Superior temporal gyrus (tissue), 1 donor: Measurements from ENCODE around the gene UACA.

Experiments used
- DNase-seq: peaks from one replicate; pipeline ENCODE4 v3.0.0-alpha.2; 2016; ENCODE audit errors: extremely low spot score

UACA gene

DNA sequence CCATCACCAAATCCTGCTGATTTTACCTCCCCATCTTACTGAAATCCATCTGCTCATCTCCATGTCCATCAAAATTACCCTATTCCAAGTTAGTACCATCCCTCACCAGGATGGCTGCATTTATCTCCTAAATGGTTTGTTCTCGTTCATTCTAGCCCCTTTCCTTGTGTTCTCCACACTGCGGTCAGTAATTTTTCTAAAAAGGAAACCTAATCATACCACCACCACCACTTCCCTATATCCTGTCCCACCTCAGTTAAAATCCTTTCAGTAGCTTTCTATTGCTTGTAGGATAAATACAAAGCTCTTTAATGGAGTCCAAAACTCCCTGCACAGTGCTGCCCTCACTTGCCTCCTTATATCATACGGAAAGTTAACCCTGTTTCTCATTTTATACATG lies 51.1 kb downstream of the UACA start:
- DNase-seq: no peak

DNA sequence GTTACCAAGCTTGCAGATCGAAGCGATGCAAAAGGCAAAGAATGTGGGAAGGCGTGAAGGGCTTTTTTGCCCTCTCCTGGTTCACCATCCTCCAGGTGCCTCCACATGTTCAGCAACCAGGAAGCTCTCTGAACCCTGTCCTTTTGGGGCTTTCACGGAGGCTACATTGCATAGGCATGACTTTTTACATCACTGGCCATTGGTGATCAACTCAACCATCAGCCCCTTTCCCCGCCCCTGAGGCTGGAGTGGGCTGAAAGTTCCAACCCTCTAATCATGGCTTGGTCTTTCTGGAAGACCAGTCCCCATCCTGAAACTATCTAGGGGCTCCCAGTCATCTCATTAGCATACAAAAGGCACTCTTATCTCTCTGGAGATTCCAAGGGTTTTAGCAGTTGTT lies 52.6 kb downstream of the UACA start:
- DNase-seq: no peak

DNA sequence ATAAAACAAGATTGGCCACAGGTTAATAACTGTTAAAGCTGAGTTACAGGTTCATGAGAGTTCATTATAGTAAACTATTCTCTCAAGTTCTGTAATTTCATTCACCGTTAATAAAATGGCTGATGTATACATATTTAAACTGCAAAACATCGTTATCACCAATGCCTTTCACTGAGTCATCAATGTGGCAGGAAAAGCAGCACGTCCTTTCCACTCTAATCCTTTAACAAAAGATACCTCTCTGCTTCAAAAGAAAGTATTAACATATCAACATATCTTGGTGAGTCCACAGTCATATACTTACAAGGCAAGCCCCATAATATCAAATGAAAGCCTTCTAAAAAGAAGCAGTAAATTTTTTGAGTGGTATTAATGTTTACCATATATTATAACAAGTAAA lies 54.5 kb downstream of the UACA start:
- DNase-seq: no peak

DNA sequence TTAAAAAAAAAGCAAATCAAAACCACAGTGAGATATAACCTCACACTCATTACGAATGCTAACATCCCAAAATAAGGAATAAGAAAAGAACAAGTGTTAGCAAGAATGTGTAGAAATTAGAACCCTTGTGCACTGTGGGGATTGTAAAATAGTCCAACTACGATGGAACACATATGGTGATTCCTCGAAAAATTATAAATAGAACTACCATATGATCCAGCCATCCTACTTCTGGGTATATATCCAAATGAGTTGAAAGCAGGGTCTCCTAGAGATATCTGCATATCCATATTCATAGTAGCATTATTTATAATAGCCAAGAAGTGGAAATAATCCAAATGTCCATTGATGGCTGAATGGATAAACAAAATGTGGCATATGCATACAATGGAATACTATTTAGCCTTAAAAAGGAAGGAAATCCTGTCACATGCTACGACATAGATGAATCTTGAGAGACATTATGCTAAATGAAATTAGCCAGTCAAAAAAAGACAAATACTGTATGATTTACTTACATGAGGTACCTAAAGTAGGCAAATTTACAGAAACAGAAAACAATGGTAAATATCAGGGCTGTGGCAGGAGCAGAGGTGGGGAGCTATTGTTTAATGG lies 55.6 kb downstream of the UACA start:
- DNase-seq: no peak

DNA sequence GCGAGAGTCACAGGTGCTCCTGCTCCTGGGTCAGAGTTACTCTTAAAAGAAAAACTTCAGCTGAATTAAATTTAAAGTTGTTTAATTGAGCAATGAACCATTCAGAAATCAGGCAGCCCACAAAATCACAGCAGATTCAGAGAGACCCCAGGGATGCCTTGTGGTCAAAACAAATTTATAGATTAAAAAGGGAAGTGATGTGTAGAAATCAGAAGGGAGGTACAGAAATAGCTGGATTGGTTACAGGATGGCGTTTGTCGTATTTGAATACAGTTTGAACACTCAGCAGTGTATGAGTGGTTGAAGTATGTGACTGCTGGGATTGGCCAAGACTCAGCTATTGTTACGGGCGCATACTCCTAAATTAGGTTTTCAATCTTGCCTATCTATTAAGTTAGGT lies 58.6 kb downstream of the UACA start:
- DNase-seq: no peak

DNA sequence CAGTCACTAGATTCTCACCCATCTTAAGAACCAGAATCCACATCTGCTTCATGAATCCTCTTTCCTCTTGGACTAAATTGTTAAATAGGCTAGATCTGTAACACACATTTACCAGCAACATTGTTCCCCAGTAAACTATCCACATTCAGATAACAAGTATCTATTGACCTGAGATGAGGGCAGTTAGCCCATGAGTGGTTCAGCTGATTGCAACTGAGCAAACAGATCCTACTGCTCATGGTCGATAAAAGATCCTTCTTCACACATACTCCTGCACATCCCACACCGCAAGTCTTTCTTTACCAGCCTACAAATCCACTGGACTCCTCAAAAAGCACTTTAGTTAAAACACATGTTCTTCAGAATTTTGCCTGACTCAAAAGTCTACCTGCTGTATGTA lies 59.2 kb downstream of the UACA start:
- DNase-seq: no peak

DNA sequence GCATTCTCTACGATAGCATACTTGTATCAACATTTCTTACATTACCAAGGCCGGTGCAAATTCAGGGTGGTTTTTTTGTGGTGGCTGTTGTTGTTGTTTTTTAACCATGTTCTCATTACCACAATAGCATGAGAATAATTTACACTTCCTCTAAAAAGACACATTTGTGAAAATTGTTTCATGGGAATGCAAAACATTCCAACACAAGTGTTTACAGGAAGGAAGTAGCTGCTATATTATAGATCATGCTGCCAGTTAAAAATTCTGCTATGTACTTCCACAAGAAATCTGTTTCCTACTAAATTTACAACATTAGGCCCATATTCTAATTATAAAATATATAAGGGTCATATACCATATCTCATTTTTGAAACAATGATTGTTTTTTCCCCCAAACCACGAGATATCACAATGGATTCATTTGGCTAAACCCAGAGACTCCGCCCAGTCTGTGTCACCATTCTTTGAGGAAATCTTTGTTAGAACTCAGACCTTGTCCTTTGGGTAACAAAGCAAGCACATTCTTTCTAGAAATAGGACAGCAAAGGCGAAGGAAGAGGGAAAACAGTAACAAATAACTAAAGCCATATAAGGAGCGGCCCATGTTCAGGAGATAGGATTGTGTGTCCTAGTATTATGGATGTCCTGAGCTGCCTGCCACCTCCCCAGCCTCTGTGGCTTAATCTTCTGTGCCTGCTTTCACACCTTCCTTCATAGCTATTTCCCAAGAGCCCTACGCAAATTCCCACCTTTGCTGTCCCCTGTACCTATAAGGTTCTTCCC lies 60.1 kb downstream of the UACA start:
- DNase-seq: no peak

DNA sequence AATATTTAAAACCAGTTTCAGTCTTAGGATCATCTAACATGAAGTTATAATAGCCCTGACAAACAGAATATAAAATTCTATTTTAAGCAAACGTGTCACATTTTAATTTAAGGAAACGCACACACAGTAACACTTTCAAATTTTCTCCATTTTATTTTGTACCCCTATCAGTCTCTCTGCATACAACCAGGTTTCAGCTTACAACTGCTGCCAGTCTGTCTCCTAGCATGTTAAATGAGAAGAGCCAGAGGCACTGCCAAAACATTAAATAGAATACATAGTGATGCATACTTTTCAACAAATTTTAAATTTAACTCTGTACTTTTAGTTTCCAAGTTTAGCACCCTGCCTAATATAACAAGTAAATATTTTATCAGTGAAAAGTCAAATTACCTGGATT lies 60.8 kb downstream of the UACA start:
- no peak for DNase-seq

DNA sequence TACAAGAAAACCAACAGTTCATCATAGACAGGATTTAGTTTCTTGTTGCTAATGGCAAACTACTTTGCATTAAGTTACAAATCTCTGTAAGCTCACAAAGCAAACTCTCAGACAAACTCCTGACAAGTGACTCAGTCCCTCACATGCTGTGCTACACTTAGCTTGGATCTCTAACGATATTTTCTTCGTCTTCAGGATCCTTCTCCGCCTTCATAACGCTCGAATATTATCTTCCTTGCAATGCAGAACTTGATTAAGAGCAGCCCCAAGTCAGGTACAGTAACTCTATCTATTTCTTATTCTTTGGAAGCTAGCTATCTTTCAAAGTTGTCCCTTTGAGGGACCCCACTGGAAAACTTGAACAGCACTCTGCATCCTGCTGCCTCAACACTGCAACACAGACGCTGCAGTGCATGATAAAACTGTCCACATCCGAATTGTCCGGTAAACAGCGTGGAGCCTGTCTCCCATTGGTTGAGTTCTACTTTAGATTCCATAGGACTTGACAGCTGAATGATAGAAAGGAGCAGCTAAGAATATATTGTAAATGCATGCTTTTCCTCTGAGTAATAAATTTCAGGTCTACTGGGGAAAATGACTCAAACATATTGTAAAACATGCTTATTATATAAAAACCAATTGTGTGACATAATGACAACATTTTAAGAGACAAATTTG lies 61.3 kb downstream of the UACA start:
- no peak for DNase-seq

DNA sequence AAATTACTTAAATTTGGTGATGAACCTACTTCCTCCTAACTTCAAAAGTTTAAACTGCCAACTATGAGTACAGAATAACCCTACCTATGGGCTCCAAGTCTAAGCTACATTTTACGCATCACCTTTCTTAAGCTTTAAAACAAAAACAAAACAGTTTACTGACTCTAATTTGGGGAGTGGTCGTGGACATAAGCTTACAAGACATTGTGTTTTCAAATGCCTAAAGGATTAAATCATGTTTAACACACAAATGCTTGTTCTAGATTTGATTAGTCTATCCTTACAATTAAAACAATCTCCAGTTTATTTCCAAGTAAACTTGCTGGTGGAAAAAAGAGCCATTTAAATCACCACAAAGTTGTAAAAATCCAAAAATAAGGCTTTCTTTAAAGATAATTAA lies 62.2 kb downstream of the UACA start:
- no peak for DNase-seq

DNA sequence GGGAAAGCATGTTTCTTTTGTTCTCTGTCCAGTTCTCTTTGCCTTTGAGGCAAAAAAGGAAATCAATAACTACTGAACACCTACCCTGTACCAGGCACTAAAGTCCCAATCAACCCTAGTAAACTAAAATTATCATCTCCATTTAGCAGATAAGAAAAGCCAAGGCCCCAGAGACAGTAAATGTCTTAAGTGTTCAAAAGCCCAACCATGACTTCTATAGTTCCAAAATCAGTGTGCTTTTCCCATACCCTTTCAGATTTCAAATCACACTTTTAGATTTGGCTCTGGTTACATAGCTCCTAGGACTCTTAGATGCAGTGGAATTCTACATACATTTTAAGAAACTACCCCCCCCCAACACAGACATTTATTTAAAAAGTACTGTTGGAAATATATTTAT lies 63.5 kb downstream of the UACA start:
- no peak for DNase-seq

DNA sequence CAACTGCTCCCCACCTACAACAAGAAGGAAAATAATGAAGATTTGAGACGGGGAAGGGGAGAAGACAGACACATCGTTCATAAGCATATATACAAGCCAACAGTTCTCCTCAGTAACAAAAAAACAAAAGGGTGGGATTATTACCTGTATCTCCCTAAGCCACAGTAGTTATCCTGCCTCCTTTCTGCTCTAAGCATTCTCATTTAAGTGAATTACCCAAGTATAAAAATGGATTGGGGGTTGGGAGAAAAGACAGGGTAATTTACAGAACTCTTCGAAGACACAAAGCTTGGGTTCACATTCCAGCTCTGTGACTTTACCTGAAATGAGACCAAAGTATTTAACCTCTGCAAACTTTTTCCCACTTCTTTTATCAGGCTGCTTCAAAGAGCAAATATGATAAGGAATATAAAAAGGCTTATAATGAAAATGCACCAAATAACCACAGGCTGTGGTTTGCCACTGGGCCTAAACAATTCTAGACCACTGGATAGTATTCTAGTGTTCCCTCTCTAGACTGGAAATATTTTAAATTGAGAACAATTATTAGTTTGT lies 64.4 kb downstream of the UACA start:
- no peak for DNase-seq

DNA sequence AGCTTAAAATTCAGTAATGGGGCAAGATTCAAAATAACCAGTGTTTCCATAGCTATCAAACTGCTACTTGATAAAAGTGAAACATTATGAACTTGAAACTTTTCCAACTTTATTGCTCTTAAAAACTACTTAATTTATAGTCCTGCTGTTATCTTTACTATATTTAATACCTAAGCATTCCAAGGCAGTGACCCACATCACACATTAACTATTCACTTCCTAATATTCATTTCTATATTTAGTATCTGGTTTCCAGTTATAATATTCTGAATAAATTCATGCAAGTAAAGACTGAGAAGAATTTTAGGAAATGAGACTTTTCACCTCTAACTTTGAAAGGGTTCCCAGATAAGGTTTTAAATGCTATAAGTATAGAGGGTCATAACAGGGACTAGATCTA lies 64.9 kb downstream of the UACA start:
- DNase-seq: no peak

DNA sequence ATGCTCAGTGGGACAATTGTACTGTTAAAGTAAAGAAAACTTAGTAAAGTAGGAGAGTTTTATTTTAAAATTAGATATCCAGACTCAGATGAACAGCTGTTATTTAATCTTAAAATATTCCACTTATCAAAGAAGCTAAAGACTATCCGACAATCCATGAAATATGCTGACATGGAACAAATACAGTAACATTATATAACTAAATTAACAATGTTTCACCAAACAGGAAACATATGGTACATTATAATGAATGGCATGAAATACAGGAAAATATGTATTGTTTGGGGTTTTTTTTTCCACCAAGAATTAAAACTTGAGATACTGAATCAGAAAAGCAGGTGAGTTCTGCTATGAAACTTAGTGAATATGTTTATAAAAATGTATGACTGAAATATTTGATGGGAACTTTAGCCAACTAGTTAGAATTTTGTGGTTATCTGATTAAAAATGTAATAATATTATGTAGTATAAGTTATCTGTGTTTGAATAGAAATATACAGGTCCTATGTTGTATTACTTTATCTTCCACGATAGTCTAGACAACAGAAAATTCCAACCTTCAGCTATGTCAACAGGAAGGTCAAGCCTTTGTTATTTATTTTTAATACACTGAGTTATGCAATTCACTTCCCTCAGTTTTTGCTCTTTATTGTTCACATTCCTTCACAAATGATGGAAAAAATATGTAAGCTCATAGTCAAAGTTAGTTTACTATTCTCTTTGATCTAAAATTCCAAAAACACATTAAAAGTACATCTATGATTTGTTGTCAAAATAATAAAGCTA lies 72.7 kb downstream of the UACA start:
- no peak for DNase-seq

DNA sequence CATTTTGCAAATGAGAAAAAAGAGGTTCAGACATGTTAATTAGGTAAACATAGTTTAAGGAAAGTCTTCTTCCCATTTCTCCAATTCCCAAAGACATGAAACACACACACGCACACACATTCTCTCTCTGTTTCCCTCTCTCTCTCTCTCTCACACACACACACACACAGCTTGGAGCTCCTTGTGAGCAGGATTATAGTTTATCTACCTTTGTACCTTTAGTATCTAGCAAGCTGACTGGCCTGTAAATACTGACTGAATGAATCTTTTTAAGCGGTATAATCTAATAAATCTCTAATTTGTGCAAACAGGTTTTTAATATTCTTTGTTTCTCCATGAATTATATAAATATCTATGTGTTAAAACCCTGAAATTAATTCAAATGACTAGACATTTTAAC lies 73.3 kb downstream of the UACA start:
- no peak for DNase-seq

DNA sequence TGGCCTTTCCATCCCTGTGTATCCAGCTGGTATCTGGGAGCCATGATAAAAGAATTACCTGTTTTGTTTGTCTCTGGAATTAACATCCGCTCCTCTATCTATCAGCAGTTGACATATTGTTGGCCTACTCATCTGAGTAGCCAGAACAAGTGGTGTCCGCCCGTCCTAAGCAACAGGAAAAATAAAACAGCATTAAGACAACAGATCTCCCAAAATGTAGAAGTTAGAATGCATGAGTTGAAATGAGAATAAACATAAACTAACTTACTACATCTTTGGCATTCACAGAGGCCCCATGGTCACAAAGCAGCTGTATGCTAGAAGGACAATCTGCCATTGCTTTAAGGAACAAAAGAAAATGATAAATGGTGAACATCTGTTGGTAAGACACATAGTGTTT lies 75.9 kb downstream of the UACA start:
- no peak for DNase-seq

DNA sequence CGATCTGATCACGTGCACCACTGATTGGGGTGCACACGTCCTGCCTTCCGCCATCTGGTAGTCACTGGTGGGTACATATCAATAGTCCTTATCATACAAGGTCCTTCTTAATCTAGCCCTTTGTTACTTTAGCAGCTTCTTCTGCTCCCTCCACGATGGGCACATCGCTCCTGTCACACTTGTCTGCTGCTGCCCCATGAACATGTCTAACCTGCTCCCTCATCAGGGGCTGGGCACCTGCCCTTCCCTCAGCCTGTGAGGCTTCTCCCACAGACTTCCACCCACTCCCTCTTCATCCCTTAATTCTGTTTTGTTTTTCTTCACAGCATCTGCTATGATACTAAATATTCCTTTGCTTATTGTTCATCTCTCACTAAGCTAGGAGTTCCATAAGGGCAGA lies 82.5 kb downstream of the UACA start:
- DNase-seq: no peak

DNA sequence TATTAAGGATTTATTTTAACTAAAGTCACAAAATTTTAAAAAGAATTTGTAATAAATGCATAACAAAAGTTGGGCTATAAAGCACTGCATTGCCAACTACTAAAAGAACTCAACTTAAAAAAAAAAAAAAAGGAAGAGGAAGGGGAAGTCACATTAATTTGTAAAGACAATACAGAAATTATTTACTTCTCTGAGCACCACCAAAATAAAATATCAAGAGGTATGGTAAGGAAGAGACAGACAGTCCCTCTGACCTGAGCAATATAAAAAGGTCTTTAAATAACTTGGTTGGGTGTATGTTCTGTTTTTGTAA lies 83.5 kb downstream of the UACA start:
- no peak for DNase-seq

DNA sequence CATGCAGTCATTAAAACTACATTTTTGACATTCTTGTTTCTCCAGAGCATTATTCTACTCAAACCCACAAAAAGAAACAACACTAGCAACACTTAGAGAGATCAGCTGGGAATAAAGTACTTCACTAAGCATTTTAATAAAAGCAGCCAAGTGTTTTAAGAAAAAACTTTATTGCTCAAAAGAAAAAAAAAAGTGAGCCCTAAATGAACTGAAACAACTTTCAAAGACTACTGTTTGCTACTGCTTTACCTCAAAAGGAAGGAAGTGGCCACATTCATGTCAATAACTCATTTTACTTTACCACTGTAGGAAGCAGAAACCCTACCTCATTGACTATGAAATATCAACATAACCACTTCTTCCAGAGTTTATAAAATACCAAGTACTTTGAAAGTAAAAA lies 91.3 kb downstream of the UACA start:
- no peak for DNase-seq

DNA sequence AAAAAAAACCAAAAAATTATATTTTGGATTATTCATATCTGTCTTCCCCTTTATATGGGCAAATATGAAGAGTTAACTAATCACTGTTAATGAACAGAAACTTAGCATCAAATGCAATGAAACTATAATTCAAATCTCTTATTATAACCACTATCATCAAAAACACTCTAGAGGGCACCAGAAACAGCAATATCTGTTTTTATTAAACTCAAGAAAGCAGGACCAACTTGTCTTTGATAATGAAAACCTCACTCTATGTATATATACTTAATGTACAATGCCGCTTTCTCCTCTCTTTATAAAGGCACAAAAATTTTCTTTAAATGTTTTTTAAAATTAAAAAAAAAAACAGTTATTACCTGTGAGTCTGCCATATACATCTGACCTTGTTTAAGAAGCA lies 92.7 kb downstream of the UACA start:
- DNase-seq: no peak

DNA sequence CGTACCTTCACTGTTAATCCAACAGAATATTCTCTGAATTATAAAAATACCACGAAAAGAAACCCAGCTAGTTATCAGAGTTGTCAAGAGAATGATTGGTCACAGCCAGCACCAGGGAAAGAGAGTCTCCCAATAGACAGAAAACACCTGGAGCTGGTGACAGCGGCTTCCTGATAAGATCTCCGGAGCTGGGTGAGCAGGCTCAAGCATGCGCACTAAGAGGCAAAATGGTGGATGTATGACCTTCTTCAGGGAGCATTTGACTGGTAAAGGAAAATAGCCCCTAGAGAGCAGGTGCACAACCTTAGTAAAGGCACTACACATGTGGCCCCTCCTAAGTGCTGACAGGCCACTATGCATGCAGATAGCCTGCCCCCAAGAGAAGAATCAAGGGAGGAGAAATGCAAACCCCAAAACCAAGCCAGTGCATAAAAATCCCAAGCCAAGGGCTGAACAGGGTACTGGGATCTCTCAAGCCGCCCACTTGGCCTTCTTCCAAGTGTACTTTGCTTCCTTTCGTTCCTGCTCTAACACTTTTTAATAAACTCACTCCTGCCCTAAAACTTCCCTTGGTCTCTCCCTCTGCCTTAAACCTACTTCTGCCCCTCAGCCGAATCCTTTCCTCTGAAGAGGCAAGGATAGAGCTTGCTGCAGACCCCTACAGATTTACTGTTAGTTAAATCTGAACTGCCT lies 93.2 kb downstream of the UACA start:
- no peak for DNase-seq
